ENCODE measurements around the gene SLC36A3. TPM values are rescaled to one million over a fixed set of nuclear protein-coding genes. Genes with fewer than 3 reads are reported as not detected.

Gene SLC36A3
- total and polyA plus RNA-seq, 2 of the 8 experiments (the other 6 are each of a cell fraction or from before 2014, with no cell fraction given): not detected

DNA sequence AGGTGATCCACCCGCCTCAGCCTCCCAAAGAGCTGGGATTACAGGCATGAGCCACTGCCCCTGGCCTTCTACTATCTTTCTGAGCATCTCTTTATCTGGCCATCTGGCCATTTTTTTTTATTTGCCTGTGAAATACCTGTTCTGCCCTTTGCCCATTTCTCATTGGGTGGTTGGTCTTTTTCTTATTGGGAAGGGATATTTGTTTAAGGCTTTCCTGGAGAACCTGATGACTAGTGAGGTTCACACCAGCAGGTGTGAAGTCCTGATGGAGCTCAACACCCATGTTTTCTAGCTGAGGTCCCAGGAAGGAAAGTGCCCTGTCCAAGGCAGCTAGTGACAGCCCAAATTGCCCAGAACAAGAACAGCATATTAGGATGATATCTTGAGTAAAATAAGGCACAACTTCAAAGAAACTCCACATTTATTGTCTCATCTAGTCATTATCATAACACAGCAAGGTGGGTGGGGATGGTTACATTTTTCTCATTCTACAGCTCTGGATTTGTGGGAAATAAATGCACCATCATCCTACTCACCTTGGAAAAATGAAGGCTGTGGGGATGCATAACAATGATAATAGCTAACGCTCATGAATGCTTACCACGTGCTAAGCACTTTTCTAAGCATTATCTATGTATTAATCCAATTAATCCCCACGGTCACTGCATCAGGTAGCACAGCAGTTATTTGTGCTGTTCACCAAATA is 20.3 kb downstream of the SLC36A3 start (continued):
- no peak for TF ChIP-seq SAP30 (IDR thresholded peaks at IDR 0.05; ENCODE audit: insufficient read depth, insufficient replicate concordance, low read length)

All from H1 (cell line).